PC-3 (cell line): ENCODE results near the gene KCNN4. TPM values are rescaled to one million over a fixed set of nuclear protein-coding genes. Genes with fewer than 3 reads are reported as not detected.
A peak's percentile ranks its signal among the peaks of the same experiment; 100 is the strongest.

Experiments used
- ATAC-seq: fragments of 200-7000 bp; cut with Tn5 transposase; 2 replicates; pipeline ENCODE4 v1.9.1; 2020; ENCODE audit warnings: mild to moderate bottlenecking, moderate library complexity
- BruUV-seq: library from RNA; stranded (reverse); fragments of 400-500 nt; replicated peaks from 2 replicates; lab custom pipeline; 2021; lab: Mats Ljungman, UMichigan
- CTCF ChIA-PET: fragments of 300-600 bp; sonication (Branson Sonifier 250); formaldehyde crosslinking; loops from one replicate; lab custom pipeline; 2022; ENCODE audit warnings: antibody characterized with exemption; lab: Charles Lee
- POLR2A ChIA-PET: fragments of 300-600 bp; sonication (Branson Sonifier 250); formaldehyde crosslinking; loops from one replicate; lab custom pipeline; 2022; ENCODE audit warnings: antibody characterized with exemption; ENCODE audit not compliant: unreplicated experiment; lab: Charles Lee
- DNase-seq: peaks from one replicate; pipeline ENCODE4 v3.0.0-alpha.2; 2015
- H2AFZ ChIP-seq: fragments of 300-600 bp; sonication (generic); 2 replicates; pipeline ENCODE4 v1.6.0; 2016; ENCODE audit warnings: antibody characterized with exemption, low read length
- H3F3A ChIP-seq: fragments of 300-600 bp; sonication (generic); one replicate; pipeline ENCODE4 v1.6.0; 2017; ENCODE audit warnings: antibody characterized with exemption, low read length, control low read depth, mild to moderate bottlenecking; ENCODE audit not compliant: unreplicated experiment
- H3K27ac ChIP-seq: fragments of 300-600 bp; sonication (generic); 2 replicates; pipeline ENCODE4 v1.5.1; 2016; ENCODE audit warnings: mild to moderate bottlenecking, low read length
- H3K27me3 ChIP-seq: fragments of 300-600 bp; sonication (generic); 2 replicates; pipeline ENCODE4 v1.6.1; 2016; ENCODE audit warnings: low read length, mixed read lengths
- H3K36me3 ChIP-seq: fragments of 300-600 bp; sonication (generic); 2 replicates; pipeline ENCODE4 v1.6.1; 2016; ENCODE audit warnings: low read depth, mixed run types, low read length, mixed read lengths
- H3K4me1 ChIP-seq: fragments of 300-600 bp; sonication (generic); 2 replicates; pipeline ENCODE4 v1.5.1; 2016; ENCODE audit warnings: low read length; ENCODE audit not compliant: insufficient read depth
- H3K4me2 ChIP-seq: fragments of 300-600 bp; sonication (generic); 2 replicates; pipeline ENCODE4 v1.6.0; 2016; ENCODE audit warnings: low read length
- H3K4me3 ChIP-seq: fragments of 300-600 bp; sonication (generic); 2 replicates; pipeline ENCODE4 v1.5.1; 2016; ENCODE audit warnings: mild to moderate bottlenecking, low read length, mixed read lengths
- H3K79me2 ChIP-seq: fragments of 300-600 bp; sonication (generic); 2 replicates; pipeline ENCODE4 v1.6.1; 2017; ENCODE audit warnings: low read length, mixed read lengths
- H3K9ac ChIP-seq: fragments of 300-600 bp; sonication (generic); 2 replicates; pipeline ENCODE4 v1.6.0; 2016; ENCODE audit warnings: mild to moderate bottlenecking, low read length
- H3K9me2 ChIP-seq: fragments of 300-600 bp; sonication (generic); replicated peaks from 2 replicates; pipeline ENCODE4 v1.6.1; 2016; ENCODE audit warnings: mixed run types, low read length, mixed read lengths
- H3K9me3 ChIP-seq: fragments of 300-600 bp; sonication (generic); 2 replicates; pipeline ENCODE4 v1.6.1; 2016; ENCODE audit warnings: low read length, mixed read lengths
- H4K20me1 ChIP-seq: fragments of 300-600 bp; sonication (generic); 2 replicates; pipeline ENCODE4 v1.6.1; 2016; ENCODE audit warnings: low read length, mixed read lengths
- CTCF ChIP-seq: fragments of 300-600 bp; sonication (generic); conservative IDR thresholded peaks from 2 replicates; pipeline ENCODE4 v1.5.1; 2017; ENCODE audit warnings: antibody characterized with exemption, low read depth, mild to moderate bottlenecking, low read length
- EZH2 ChIP-seq: fragments of 300-600 bp; sonication (generic); IDR thresholded peaks from one replicate; pipeline ENCODE4 v1.6.1; 2017; ENCODE audit warnings: antibody characterized with exemption, mild to moderate bottlenecking, low read length; ENCODE audit not compliant: unreplicated experiment
- EZH2phosphoT487 ChIP-seq: fragments of 300-600 bp; sonication (generic); IDR thresholded peaks from 2 replicates; pipeline ENCODE4 v1.6.1; 2018; ENCODE audit warnings: mild to moderate bottlenecking, antibody characterized with exemption, low read length, borderline replicate concordance
- intact Hi-C: fragments of 100-400 bp; cut with micrococcal nuclease; formaldehyde crosslinking; loops from 2 replicates; pipeline ENCODE4 v1.9.0; 2023
- total RNA-seq: library from RNA; depleted of rRNA; stranded (reverse); fragments of >200 nt; gene quantifications from 2 replicates; pipeline ENCODE4 v1.2.3, GENCODE V29; 2014

Gene KCNN4
- total RNA-seq, 1 experiment from 2014 or later = 45.7 TPM

DNA sequence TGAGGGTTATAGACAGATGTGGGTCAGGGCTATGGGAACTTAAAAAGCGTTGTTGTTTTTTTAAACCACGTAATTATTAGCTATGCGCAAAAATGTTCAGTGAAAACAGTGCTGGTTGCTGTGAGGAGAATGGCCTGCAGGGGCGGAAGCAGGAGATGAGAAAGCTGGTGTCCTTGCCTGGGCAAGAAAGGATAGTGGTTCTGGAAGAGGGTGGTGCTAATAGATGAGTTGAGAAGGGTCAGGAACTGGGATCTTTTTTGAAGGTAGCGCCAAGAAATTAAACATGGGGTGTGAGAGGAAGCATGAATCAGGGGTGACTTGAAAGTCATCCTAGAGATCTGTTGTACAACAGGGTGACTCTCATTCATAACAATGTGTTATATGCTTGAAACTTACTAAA, 21.3 kb downstream of the KCNN4 start:
- H4K20me1 ChIP-seq = no peaks in the 10 kb centered on the region
- no peaks in the 10 kb centered on the region for H3K9me3 ChIP-seq
- CTCF ChIA-PET = interaction anchor here (0.5 to 1.3 kb wide), 6 partner anchors 14 to 1180 kb away, joined by 3 to 7 read pairs (median 3); no protein-coding TSS in a partner anchor
- BruUV-seq = no TSS peak
- peak; percentile 56 for TF ChIP-seq CTCF
- no peak for TF ChIP-seq EZH2phosphoT487
- TF ChIP-seq EZH2 = no peak
- intact Hi-C loops = no loop called here
- H3K9me2 ChIP-seq = no peaks in the 10 kb centered on the region
- H3K4me3 ChIP-seq = no peak overlapping the region
- H3K9ac ChIP-seq = no peak overlapping the region
- peak overlapping the region; percentile 60 for H3K27ac ChIP-seq
- peaks cover 3% of the 10 kb centered on the region for H3F3A ChIP-seq
- H3K4me1 ChIP-seq = peaks cover 54% of the 10 kb centered on the region
- H3K36me3 ChIP-seq = no peaks in the 10 kb centered on the region
- DNase-seq (peak; percentile 71), ATAC-seq (peak; percentile 40)
- no peaks in the 10 kb centered on the region for H3K27me3 ChIP-seq
- peak overlapping the region; percentile 64 for H2AFZ ChIP-seq
- POLR2A ChIA-PET = interaction anchor here (0.5 to 0.6 kb wide), 2 partner anchors 9 to 990 kb away, joined by 3 read pairs; no protein-coding TSS in a partner anchor
- H3K79me2 ChIP-seq = 0 out of 2 replicates have a peak, but pooled peaks cover 8% of the 10 kb centered on the region
- peak overlapping the region; percentile 35 for H3K4me2 ChIP-seq

- no peak for TF ChIP-seq EZH2phosphoT487
- no peak for TF ChIP-seq EZH2
- no peak for TF ChIP-seq CTCF
- ATAC-seq (0 out of 2 replicates have a peak, but pooled peaks have one; percentile 4), DNase-seq (peak; percentile 69)
- Histone ChIP-seq H3K4me1 (peaks cover 68% of the 10 kb centered on the region), H3K36me3 (0 out of 2 replicates have a peak, but pooled peaks cover 4% of the 10 kb centered on the region), H3K27ac (peak overlapping the region; percentile 99), H3K9me3 (no peaks in the 10 kb centered on the region), H3K9ac (peak overlapping the region; percentile 94), H3K9me2 (no peaks in the 10 kb centered on the region), H2AFZ (peak overlapping the region; percentile 19; the same call in 1 of the 2 replicates), H3F3A (peaks cover 3% of the 10 kb centered on the region), H3K79me2 (peaks cover 41% of the 10 kb centered on the region), H3K27me3 (no peaks in the 10 kb centered on the region), H4K20me1 (no peaks in the 10 kb centered on the region), H3K4me2 (peak overlapping the region; percentile 94), H3K4me3 (peak overlapping the region; percentile 96)
- POLR2A ChIA-PET = interaction anchor here (0.7 to 1.4 kb wide), 2 partner anchors 30 to 87 kb away, joined by 3 to 5 read pairs; no protein-coding TSS in a partner anchor
- intact Hi-C loops = no loop called here
- CTCF ChIA-PET = interaction anchor here (0.6 to 1.2 kb wide), 2 partner anchors 87 to 292 kb away, joined by 3 to 12 read pairs; no protein-coding TSS in a partner anchor
- BruUV-seq = TSS peak; percentile 84
Measured at GRCh38 chr19:43755256-43755801, 25.4 kb downstream of the KCNN4 start.
